ENCODE results near the gene PSMB5. TPM values are rescaled to one million over a fixed set of nuclear protein-coding genes. Genes with fewer than 3 reads are reported as not detected.

Gene PSMB5
- total and polyA plus RNA-seq, 3 experiments from 2014 or later, result 37.1 to 198 (median 186) TPM

GRCh38 chr14:23035303-23036144 lies 824 bp upstream of the PSMB5 start:
- no peak for DNase-seq
- peak overlapping the region; percentile 80 for H3K4me3 ChIP-seq (ENCODE audit: low read length)
- H3K27ac ChIP-seq (ENCODE audit: low read depth, low read length), result peak overlapping the region; percentile 90
- peak overlapping the region; percentile 83 to 98 (median 89) for H3K4me3 Mint-ChIP-seq
- no peaks in the 10 kb centered on the region for H3K9me3 ChIP-seq (ENCODE audit: low read length)
- peak overlapping the region; percentile 92 to 100 (median 98) for H3K27ac Mint-ChIP-seq
- no peaks in the 10 kb centered on the region for H3K27me3 ChIP-seq (ENCODE audit: insufficient read depth, low read length, poor library complexity, severe bottlenecking)
- ChIA-PET CTCF (no interaction called here), POLR2A (interaction anchor here (1.0 to 1.4 kb wide), 3 partner anchors 28 to 269 kb away, joined by 3 to 4 read pairs (median 4); partner anchors contain the start of gene OXA1L)
- peaks cover 15% of the 10 kb centered on the region for H3K36me3 ChIP-seq (ENCODE audit: insufficient read depth, low read length)
- peaks cover 7 to 33% (median 8%) of the 10 kb centered on the region in 3 donors for H3K36me3 Mint-ChIP-seq
- H3K27me3 Mint-ChIP-seq, result peaks cover 0 to 1% of the 10 kb centered on the region in 2 donors
- H3K4me1 ChIP-seq (ENCODE audit: insufficient read depth, low read length), result peaks cover 19% of the 10 kb centered on the region
- no peaks in the 10 kb centered on the region for H3K9me3 Mint-ChIP-seq
- peaks cover 27 to 36% (median 35%) of the 10 kb centered on the region in 3 donors for H3K4me1 Mint-ChIP-seq

- Histone ChIP-seq H3K36me3 (ENCODE audit: insufficient read depth, low read length) (peaks cover 15% of the 10 kb centered on the region), H3K9me3 (ENCODE audit: low read length) (no peaks in the 10 kb centered on the region), H3K27ac (ENCODE audit: low read depth, low read length) (peak overlapping the region; percentile 90), H3K27me3 (ENCODE audit: insufficient read depth, low read length, poor library complexity, severe bottlenecking) (no peaks in the 10 kb centered on the region), H3K4me3 (ENCODE audit: low read length) (peak overlapping the region; percentile 80), H3K4me1 (ENCODE audit: insufficient read depth, low read length) (peaks cover 26% of the 10 kb centered on the region)
- POLR2A ChIA-PET, result interaction anchor here (0.6 to 1.4 kb wide), 7 partner anchors 17 to 268 kb away, joined by 3 to 5 read pairs (median 3); partner anchors contain the start of genes OXA1L and PRMT5
- DNase-seq, result no peak
- Mint-ChIP-seq H3K36me3 (peaks cover 7 to 39% (median 8%) of the 10 kb centered on the region in 3 donors), H3K27ac (peak overlapping the region; percentile 92 to 100 (median 98)), H3K4me3 (peak overlapping the region; percentile 83 to 98 (median 89)), H3K9me3 (no peaks in the 10 kb centered on the region), H3K4me1 (peaks cover 32 to 43% (median 41%) of the 10 kb centered on the region in 3 donors), H3K27me3 (peaks cover 0 to 1% of the 10 kb centered on the region in 2 donors)
- CTCF ChIA-PET, result interaction anchor here (1.0 to 2.3 kb wide), 5 partner anchors 10 to 39 kb away, joined by 3 to 9 read pairs (median 4); no protein-coding TSS in a partner anchor
Measured at GRCh38 chr14:23033801-23034497, 751 bp downstream of the PSMB5 start.

GRCh38 chr14:23033251-23033727 lies 1.4 kb downstream of the PSMB5 start:
- no peak for DNase-seq
- POLR2A ChIA-PET, result no interaction called here

GRCh38 chr14:23030936-23031335 lies 3.8 kb downstream of the PSMB5 start:
- peaks cover 18% of the 10 kb centered on the region for H3K36me3 ChIP-seq (ENCODE audit: insufficient read depth, low read length)
- H3K27ac ChIP-seq (ENCODE audit: low read depth, low read length), result no peak overlapping the region
- no peaks in the 10 kb centered on the region for H3K9me3 Mint-ChIP-seq
- H3K27ac Mint-ChIP-seq, result no peak overlapping the region
- H3K27me3 ChIP-seq (ENCODE audit: insufficient read depth, low read length, poor library complexity, severe bottlenecking), result no peaks in the 10 kb centered on the region
- H3K4me1 ChIP-seq (ENCODE audit: insufficient read depth, low read length), result peaks cover 33% of the 10 kb centered on the region
- H3K4me1 Mint-ChIP-seq, result peaks cover 42 to 54% (median 51%) of the 10 kb centered on the region in 3 donors
- no peak overlapping the region for H3K4me3 Mint-ChIP-seq
- no peak overlapping the region for H3K4me3 ChIP-seq (ENCODE audit: low read length)
- H3K27me3 Mint-ChIP-seq, result peaks cover 0 to 1% of the 10 kb centered on the region in 2 donors
- DNase-seq, result no peak
- peaks cover 8 to 55% (median 8%) of the 10 kb centered on the region in 3 donors for H3K36me3 Mint-ChIP-seq
- H3K9me3 ChIP-seq (ENCODE audit: low read length), result no peaks in the 10 kb centered on the region
- ChIA-PET CTCF (interaction anchor here (1.6 kb wide), 1 partner anchor 38 kb away, joined by 4 read pairs; no protein-coding TSS in a partner anchor), POLR2A (interaction anchor here (0.8 kb wide), 1 partner anchor 24 kb away, joined by 3 read pairs; no protein-coding TSS in a partner anchor)

More at GRCh38 chr14:23033251-23033727, 1.4 kb downstream of the PSMB5 start:
- H3K9me3 ChIP-seq (ENCODE audit: low read length), result no peaks in the 10 kb centered on the region
- peaks cover 32% of the 10 kb centered on the region for H3K4me1 ChIP-seq (ENCODE audit: insufficient read depth, low read length)
- peaks cover 0 to 1% of the 10 kb centered on the region in 2 donors for H3K27me3 Mint-ChIP-seq
- H3K4me3 Mint-ChIP-seq, result peak overlapping the region; percentile 75 to 98 (median 88)
- H3K4me1 Mint-ChIP-seq, result peaks cover 38 to 48% (median 47%) of the 10 kb centered on the region in 3 donors
- peaks cover 7 to 44% (median 8%) of the 10 kb centered on the region in 3 donors for H3K36me3 Mint-ChIP-seq
- CTCF ChIA-PET, result interaction anchor here (1.0 to 2.3 kb wide), 7 partner anchors 9 to 47 kb away, joined by 3 to 9 read pairs (median 4); no protein-coding TSS in a partner anchor
- H3K27me3 ChIP-seq (ENCODE audit: insufficient read depth, low read length, poor library complexity, severe bottlenecking), result no peaks in the 10 kb centered on the region
- peak overlapping the region; percentile 90 for H3K27ac ChIP-seq (ENCODE audit: low read depth, low read length)
- H3K9me3 Mint-ChIP-seq, result no peaks in the 10 kb centered on the region
- peak overlapping the region; percentile 43 to 100 (median 93) for H3K27ac Mint-ChIP-seq
- peak overlapping the region; percentile 80 for H3K4me3 ChIP-seq (ENCODE audit: low read length)
- H3K36me3 ChIP-seq (ENCODE audit: insufficient read depth, low read length), result peaks cover 15% of the 10 kb centered on the region

GRCh38 chr14:23028799-23029198 lies 5.9 kb downstream of the PSMB5 start:
- Histone ChIP-seq H3K27me3 (ENCODE audit: insufficient read depth, low read length, poor library complexity, severe bottlenecking) (no peaks in the 10 kb centered on the region), H3K4me1 (ENCODE audit: insufficient read depth, low read length) (peaks cover 33% of the 10 kb centered on the region), H3K27ac (ENCODE audit: low read depth, low read length) (no peak overlapping the region), H3K4me3 (ENCODE audit: low read length) (no peak overlapping the region), H3K36me3 (ENCODE audit: insufficient read depth, low read length) (peaks cover 27% of the 10 kb centered on the region), H3K9me3 (ENCODE audit: low read length) (no peaks in the 10 kb centered on the region)
- no peaks in the 10 kb centered on the region for H3K9me3 Mint-ChIP-seq
- peaks cover 35 to 46% (median 45%) of the 10 kb centered on the region in 3 donors for H3K4me1 Mint-ChIP-seq
- H3K4me3 Mint-ChIP-seq, result peak overlapping the region in 5 of 7 donors; percentile 1 to 48 (median 17)
- no peaks in the 10 kb centered on the region for H3K27me3 Mint-ChIP-seq
- CTCF ChIA-PET, result interaction anchor here (0.9 to 2.0 kb wide), 7 partner anchors 9 to 43 kb away, joined by 3 to 8 read pairs (median 4); partner anchors contain the start of gene CDH24
- H3K36me3 Mint-ChIP-seq, result peaks cover 14 to 63% (median 21%) of the 10 kb centered on the region in 3 donors
- peak overlapping the region in 7 of 8 donors; percentile 7 to 97 (median 71) for H3K27ac Mint-ChIP-seq
- POLR2A ChIA-PET, result interaction anchor here (0.6 to 1.2 kb wide), 2 partner anchors 22 to 518 kb away, joined by 3 to 7 read pairs; no protein-coding TSS in a partner anchor
- peak in 2 of 5 donors; percentile 10 to 55 for DNase-seq

- peaks cover 12% of the 10 kb centered on the region for H3K36me3 ChIP-seq (ENCODE audit: insufficient read depth, low read length)
- Mint-ChIP-seq H3K27me3 (no peaks in the 10 kb centered on the region), H3K4me3 (peak overlapping the region in 1 of 7 donors; percentile 27), H3K9me3 (no peaks in the 10 kb centered on the region), H3K4me1 (peaks cover 21 to 39% (median 29%) of the 10 kb centered on the region in 3 donors), H3K27ac (peak overlapping the region in 4 of 8 donors; percentile 23 to 60 (median 36)), H3K36me3 (peaks cover 8 to 42% (median 16%) of the 10 kb centered on the region in 3 donors)
- no peak overlapping the region for H3K27ac ChIP-seq (ENCODE audit: low read depth, low read length)
- no peak overlapping the region for H3K4me3 ChIP-seq (ENCODE audit: low read length)
- H3K27me3 ChIP-seq (ENCODE audit: insufficient read depth, low read length, poor library complexity, severe bottlenecking), result no peaks in the 10 kb centered on the region
- no peak for DNase-seq
- ChIA-PET POLR2A (interaction anchor here (2.4 kb wide), 1 partner anchor 18 kb away, joined by 10 read pairs; no protein-coding TSS in a partner anchor), CTCF (interaction anchor here (0.9 to 1.6 kb wide), 3 partner anchors 26 to 43 kb away, joined by 3 to 6 read pairs (median 3); partner anchors contain the start of genes AJUBA and CDH24)
- H3K4me1 ChIP-seq (ENCODE audit: insufficient read depth, low read length), result peaks cover 57% of the 10 kb centered on the region
- no peaks in the 10 kb centered on the region for H3K9me3 ChIP-seq (ENCODE audit: low read length)
Measured at GRCh38 chr14:23025151-23025814, 9.4 kb downstream of the PSMB5 start.
